G401.6 (cell line): ENCODE results near the gene GRID1.
"Not testable (repeated sequence)": the region's sequence is repeated elsewhere in the genome, so short reads cannot be mapped to it uniquely, and the experiment has no call there.

Source experiments
- FAIRE-seq: peaks from 2 replicates; lab custom pipeline; 2012; peaks lifted over from hg19 to GRCh38; lab: Jason Lieb, UNC

GRID1 gene

GRCh38 chr10:86058964-86059363 lies 307.6 kb downstream of the GRID1 start:
- FAIRE-seq, result no peak

- no peak for FAIRE-seq
These were observed 308.9 kb downstream of the GRID1 start for GRCh38 chr10:86057708-86058107.

- no peak for FAIRE-seq
These were observed 309.9 kb downstream of the GRID1 start for GRCh38 chr10:86056672-86057071.

- FAIRE-seq, result no peak
These were observed 310.7 kb downstream of the GRID1 start for GRCh38 chr10:86055928-86056327.

- no peak for FAIRE-seq
These were observed 312.9 kb downstream of the GRID1 start for GRCh38 chr10:86053675-86054074.

- FAIRE-seq, result no peak
These were observed 315.0 kb downstream of the GRID1 start for GRCh38 chr10:86051586-86051985.

GRCh38 chr10:86049442-86049841 lies 317.2 kb downstream of the GRID1 start:
- no peak for FAIRE-seq

- FAIRE-seq, result no peak
These were observed 317.6 kb downstream of the GRID1 start for GRCh38 chr10:86048973-86049372.

GRCh38 chr10:86048571-86048970 lies 318.0 kb downstream of the GRID1 start:
- no peak for FAIRE-seq

GRCh38 chr10:86047588-86047987 lies 319.0 kb downstream of the GRID1 start:
- no peak for FAIRE-seq

GRCh38 chr10:86046845-86047460 lies 319.6 kb downstream of the GRID1 start:
- FAIRE-seq, result no peak

- no peak for FAIRE-seq
These were observed 320.7 kb downstream of the GRID1 start for GRCh38 chr10:86045896-86046295.

- no peak for FAIRE-seq
These were observed 322.6 kb downstream of the GRID1 start for GRCh38 chr10:86044029-86044428.

GRCh38 chr10:86043236-86043635 lies 323.4 kb downstream of the GRID1 start:
- no peak for FAIRE-seq

- FAIRE-seq, result no peak
These were observed 324.4 kb downstream of the GRID1 start for GRCh38 chr10:86042161-86042560.

GRCh38 chr10:86041116-86041515 lies 325.5 kb downstream of the GRID1 start:
- no peak for FAIRE-seq

- no peak for FAIRE-seq
These were observed 328.2 kb downstream of the GRID1 start for GRCh38 chr10:86038371-86038770.

GRCh38 chr10:86037096-86037495 lies 329.5 kb downstream of the GRID1 start:
- FAIRE-seq, result no peak

GRCh38 chr10:86036544-86036831 lies 330.1 kb downstream of the GRID1 start:
- FAIRE-seq, result no peak

- FAIRE-seq, result no peak
These were observed 330.6 kb downstream of the GRID1 start for GRCh38 chr10:86035791-86036543.

- FAIRE-seq, result no peak
These were observed 331.9 kb downstream of the GRID1 start for GRCh38 chr10:86034710-86035109.

- no peak for FAIRE-seq
These were observed 333.0 kb downstream of the GRID1 start for GRCh38 chr10:86033581-86033980.

- FAIRE-seq, result not testable (repeated sequence)
These were observed 334.5 kb downstream of the GRID1 start for GRCh38 chr10:86032087-86032486.

- no peak for FAIRE-seq
These were observed 336.3 kb downstream of the GRID1 start for GRCh38 chr10:86030312-86030711.
